ENCODE data around the gene TXNDC16.
A peak's percentile ranks its signal among the peaks of the same experiment; 100 is the strongest.
"Not testable (repeated sequence)": the region's sequence is repeated elsewhere in the genome, so short reads cannot be mapped to it uniquely, and the experiment has no call there.

Gene TXNDC16

DNA sequence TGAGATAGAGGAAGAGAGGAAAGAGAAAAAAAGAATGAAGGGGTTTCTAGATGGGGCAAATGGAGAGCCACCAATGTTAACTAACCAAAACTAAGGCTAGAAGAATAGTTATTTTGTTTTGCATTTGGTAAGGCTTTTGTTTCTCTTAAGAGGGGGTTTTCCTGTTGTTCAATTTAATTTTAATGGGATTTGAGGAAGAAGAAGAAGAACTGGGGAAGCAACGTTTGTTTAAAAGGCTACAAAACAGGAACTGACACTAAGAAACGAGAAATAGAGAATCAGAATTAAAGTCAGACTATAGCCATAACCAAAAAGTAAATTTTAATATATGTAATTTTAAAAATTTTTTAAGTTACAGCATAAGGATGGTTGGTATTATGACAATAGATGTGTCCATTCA is 13.7 kb downstream of the TXNDC16 start:
- no peak for DNase-seq (ENCODE audit: low read depth)

DNA sequence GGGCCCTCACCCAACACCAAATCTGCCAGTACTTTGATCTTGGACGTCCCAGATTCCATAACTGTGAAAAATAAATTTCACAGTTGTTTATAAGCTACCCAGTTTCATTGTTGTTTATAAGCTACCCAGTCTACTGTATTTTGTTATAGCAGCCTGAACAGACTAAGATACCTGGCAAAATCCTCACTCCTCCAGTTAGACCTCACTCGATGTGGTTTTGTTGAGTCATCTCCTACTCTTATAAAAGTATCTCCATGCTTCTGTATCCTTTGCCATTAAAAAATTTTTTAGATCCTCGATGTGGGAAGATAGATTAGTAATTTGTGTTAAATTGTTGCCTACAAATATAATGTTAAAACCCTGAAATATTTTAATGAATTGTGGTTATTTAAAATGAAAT is 16.0 kb downstream of the TXNDC16 start:
- no peak for DNase-seq (ENCODE audit: low read depth)

DNA sequence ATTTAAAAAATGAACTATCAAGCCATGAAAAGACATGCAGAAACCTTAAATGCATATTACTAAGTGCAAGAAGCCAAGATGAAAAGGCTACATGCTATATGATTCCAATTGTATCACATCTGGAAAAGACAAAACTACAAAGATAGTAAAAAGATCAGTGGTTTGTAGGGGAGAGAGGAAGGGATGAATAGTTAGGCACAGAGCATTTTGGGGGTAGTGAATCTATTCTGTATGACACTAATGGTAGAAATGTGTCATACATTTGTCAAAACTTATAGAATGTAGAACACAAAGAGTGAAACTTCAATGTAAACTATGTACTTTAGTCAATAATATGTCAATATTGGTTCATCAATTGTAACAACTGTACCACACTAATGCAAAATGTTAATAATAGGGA is 20.8 kb downstream of the TXNDC16 start:
- DNase-seq (ENCODE audit: low read depth): no peak

DNA sequence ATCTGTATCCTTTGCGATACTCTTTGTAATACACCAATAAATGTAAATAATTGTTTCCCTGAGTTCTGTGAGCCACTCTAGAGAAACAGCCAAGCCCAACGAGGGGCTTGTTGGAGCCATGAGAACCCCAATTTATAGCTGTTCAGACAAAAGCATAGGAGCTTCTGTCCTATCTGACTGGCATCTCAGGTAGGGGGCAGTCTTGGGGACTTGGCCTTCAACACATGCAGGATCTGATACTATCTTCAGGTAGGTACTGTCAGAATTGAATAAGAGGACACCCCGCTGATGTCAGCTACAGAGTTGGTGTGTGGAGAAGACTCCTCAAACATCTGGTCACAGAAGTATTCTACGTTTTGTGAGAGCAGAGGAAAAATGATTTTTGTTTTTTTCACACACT is 25.3 kb downstream of the TXNDC16 start:
- DNase-seq (ENCODE audit: low read depth): no peak

DNA sequence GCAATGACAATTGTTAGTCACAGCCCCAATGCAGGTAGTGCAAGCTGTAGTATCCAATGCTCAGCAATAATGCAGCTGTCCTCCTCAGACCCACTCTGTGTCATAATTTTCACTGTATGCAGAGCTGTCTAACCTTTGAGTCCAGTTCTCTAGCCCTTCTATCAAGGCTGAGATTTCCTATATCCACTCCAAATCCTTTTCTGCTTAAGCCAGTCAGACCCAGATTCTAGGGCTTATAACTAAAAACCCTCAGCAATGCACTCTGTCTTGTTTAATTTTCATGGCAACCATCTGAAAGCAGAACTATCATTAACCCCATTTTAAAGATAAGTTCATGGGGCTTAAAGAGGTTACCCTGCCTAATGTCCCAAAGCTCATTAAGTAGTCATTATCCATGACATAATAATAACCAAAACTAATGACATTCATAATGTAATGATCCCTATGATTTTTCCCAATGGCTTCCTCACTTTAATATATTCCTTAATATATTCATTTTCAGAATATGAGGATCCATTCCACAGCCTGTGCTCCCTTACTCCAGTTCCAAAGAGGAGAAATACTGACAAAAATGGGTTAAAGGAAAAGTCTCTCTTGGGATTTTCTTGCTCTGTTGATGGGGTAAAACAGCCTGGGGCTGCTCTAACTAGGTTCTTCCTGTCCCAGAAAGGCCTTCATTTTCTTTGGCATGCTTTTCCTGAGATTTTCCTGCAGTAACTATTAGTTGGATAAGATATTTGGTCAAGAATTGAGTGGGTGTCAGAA is 29.5 kb downstream of the TXNDC16 start:
- no peak for DNase-seq (ENCODE audit: low read depth)

DNA sequence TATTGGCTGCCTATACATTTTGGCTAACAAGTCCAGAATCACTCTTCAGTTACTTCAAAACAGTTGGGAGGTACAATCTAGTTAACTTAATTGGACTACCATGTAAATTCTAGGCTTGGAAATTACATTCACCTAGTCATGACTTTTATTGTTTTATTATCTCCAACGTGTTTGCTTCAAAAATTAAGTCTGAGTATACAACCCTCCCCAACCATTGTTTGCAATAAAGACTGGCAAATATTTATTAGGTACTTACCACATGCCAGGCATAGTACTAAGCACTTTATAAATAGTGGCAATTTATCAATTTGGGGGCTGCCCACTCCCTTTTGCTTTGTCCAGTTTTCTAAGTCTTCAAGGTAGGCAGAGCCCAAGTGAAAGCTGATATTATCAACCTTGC is 30.3 kb downstream of the TXNDC16 start:
- DNase-seq (ENCODE audit: low read depth): no peak

DNA sequence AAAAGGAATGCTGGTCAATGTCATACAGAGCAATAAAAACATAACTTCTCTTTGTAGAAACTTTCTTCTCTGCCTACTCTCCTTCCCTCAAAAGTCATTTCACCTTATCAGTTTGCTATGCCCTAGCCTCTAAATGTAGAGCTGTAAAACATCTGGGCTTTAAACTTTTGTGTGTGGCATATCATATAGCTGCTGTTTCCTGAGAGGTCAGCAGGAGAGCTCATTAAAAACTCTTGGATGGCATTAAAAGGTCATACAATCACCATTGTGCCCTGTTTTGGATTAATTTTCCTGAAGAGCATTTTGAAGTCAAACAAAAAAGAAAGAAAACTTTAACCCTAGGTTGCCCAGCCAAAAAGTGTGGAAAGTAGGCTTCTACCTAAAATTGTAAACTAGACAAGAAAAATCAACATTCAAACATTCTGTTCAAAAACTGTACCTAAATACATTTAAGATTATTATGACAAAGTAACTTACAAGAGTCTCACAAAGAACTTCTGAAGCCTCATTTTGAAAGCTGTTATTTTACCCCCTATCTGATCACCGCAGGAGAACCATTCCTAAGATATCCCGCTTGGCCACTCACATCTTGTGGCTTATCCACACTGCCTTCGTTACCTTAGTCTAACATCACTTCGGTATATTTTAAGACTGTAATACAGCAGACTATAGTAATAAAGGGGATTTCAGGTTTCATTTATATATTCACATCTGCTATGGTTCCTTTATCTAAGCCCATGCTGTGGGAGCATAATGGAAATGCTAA is 38.1 kb downstream of the TXNDC16 start:
- DNase-seq (ENCODE audit: low read depth): no peak

DNA sequence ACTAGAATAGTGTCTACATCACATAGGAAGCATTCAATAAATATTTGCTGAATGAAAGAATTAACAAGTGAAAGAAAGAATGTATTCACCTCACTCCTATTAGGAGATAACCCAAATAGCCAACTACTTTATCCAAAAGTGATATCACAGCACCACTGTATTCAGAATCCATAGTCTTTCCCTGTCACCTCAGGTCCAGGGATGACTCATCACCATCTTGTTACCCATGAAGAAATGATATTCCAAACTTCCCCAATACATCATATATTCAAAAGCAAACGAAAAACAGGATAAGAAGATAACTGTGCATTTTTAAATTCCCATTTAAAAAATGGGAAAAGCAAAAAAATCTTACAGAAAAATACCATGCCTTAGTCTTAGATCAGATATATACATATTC is 39.1 kb downstream of the TXNDC16 start:
- DNase-seq (ENCODE audit: low read depth): no peak

DNA sequence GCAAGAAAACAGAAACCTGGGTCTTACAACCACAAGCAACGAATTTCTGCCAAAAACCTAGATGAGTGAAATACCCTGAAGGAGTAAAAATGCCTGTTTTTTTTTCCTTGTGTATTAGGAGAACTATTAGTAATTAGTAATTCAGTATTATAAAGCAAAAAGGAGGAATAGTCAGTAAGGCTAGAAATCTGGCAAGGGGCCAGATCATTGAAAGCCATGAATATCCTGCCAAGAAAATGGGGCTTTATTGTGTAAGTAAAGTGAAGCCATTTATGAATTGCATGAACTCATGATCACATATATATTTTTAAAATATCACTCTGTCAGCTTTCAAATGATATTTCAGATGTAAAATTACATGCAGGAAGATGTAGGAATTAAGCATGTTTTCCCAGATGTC is 57.9 kb downstream of the TXNDC16 start:
- no peak for DNase-seq (ENCODE audit: low read depth)

DNA sequence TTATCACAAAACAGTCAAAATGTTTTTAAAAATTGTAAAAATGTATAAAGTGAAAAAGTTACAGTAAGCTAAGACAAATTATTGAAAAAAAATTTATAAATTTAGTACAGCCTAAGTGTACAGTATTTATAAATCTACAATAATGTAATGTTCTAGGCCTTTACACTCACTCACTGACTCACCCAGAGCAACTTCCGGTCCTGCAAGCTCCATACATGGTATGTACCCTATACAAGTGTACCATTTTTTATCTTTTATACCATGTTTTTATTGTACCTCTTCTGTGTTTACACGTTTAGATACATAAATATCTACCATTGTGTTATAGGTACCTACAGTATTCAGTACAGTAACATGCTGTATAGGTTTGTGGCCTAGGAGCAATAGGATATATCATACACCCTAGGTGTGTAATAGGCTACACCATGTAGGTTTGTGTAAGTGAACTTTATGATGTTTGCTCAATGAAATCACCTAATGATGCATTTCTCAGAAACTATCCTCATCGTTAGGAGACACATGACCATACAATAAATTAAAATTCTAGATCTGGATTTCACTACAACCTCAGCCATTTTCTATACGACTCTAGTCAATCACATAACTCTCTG is 66.8 kb downstream of the TXNDC16 start:
- DNase-seq (ENCODE audit: low read depth): peak; percentile 32

DNA sequence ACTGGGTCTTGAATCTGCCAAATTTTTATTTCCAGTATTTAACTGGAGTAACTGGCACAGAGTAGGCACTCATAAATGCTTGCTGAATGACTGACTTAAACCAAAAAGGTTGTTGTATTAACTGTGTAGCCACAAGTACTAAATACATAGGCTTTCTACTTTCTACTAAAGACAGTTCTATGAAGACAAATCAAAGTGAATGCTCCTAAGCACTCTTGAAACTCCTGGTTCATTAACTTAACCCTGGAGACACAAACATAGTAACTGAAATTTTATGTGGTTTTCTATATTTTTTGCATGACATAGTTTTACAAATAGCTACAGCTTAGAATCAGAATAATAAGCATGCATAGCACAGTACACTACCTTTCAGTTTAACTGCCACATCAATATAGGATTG is 70.4 kb downstream of the TXNDC16 start:
- no peak for DNase-seq (ENCODE audit: low read depth)

DNA sequence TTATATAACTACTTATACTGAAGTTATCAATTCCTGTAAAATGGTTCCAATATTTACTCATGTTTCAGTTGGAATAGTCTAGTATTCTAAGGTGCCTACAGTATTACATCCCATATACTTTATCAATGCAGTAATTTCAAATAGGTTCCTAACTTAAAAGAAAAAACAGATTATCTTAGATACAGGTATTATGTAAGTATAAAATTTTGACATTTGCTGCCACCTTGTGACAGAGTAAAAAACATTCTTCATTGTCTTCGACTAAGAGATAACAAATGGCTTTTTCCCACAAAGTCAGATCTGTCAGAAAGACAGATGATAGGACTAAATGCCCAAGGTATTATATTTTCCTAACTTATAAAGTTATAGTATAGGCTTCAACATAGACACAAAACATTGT is 78.7 kb downstream of the TXNDC16 start:
- peak; percentile 62 for DNase-seq (ENCODE audit: low read depth)

DNA sequence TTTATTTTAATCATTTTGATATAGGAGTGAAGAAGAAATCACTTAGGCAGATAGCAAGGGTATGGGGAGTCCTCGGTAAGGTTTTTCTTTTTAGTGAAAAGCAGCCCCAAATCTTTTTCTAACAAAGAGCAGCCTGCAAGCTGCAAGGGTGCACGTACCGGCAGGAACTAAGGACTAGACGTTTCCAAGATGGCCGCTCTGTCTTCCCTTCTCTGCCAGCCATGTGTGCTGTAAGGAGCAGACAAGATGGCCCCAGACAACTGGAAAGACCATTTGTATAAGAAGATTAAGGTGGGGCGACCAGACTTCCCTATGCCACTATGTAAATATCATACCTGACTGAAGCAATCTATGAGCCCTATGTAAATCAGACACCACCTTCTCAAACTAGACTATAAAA is 79.6 kb downstream of the TXNDC16 start:
- no peak for DNase-seq (ENCODE audit: low read depth)

DNA sequence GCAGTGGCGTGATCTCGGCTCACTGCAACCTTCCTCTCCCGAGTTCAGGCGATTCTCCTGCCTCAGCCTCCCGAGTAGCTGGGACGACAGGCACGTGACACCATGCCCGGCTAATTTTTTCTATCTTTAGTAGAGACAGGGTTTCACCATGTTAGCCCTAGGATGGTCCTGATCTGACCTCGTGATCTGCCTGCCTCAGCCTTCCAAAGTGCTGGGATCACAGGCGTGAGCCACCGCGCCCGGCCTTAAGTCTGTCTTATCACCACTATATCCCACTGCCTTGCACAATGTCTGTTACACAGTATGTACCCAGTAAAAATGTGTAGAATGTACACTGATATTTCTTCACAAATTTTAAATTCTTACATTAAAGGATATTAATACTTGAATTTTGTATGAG is 80.1 kb downstream of the TXNDC16 start:
- DNase-seq (ENCODE audit: low read depth): not testable (repeated sequence)

DNA sequence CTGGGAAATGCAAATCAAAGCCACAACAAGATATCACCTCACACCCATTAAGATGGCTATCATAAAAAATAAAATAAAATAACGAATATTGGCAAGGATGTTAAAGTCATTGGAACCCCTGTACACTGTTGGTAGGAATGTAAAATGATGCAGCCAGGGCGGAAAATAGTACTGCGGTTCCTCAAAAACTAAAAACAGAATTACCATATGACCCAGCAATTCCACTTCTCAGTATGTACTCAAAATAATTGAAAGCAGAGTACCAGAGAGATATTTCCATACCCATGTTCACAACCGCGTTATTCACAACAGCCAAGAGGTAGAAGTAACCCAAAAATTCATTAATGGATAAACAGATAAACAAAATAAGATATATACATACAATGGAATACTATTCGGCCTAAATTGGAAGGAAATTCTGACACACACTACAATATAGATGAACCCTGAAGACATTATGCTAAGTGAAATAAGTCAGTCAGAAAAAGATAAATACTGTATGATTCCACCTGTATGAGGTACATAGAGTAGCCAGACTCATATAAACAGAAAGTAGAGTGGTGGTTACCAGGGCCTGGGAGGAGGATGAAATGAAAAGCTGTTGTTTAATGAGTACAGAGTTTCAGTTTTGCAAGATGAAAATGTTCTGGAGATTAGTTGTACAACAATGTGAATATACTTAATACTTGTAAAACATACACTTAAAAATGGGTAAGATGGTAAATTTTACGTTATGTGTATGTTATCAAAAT is 84.6 kb downstream of the TXNDC16 start:
- no peak for DNase-seq (ENCODE audit: low read depth)

DNA sequence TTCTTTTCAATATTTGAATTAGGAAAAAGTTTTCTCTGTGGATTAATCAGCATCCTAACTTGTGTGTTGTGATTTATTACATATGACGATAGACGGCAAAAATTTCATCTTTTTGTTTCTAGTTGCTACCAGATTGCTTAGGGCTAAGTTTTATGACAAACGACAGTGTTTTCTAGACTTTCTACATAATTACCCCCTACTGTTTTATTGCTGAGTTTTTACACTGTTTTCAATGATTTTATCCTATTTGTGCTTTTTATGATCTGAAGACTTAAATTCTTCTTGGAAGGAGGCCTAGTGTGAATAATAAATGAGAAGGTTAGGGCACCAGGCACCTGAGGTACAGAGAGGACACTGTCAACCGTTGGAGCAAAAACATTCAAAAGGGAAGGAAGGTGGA is 88.1 kb downstream of the TXNDC16 start:
- no peak for DNase-seq (ENCODE audit: low read depth)

DNA sequence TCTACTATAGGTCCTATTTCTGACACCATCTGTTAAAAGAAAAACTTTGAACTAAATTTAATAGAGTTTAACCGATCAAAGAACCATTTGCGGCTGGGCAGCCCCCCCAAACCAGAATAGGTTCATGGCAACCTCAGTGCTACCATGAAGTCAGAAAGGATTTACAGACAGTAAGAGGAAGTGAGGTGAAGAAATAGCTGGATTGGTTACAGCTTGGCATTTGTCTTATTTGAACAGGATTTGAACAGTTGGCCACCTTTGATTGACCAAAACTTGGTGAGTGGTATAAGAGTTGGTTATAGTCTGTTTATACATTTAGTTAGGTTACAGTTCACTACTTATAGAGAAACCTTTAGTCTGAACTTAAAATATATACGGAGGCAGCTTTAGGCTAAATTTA is 88.9 kb downstream of the TXNDC16 start:
- no peak for DNase-seq (ENCODE audit: low read depth)

DNA sequence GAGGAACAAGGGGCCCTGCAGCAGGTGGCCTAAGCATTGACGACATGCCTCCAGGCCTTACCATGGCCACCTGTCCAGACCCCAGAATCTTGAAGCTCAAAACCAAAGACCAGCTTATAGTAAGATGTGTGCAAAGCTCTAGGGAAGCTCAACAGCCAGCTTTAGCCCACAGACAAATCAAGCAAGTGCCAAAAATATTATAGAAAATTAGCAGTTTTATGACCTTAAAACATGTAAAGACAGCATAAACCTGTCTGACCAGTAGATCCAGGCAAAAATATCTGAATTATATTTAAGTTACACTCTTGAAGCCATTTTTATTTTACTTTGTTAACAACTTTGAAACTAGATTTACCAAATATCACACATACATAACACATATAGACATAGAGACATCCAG is 90.6 kb downstream of the TXNDC16 start:
- no peak for DNase-seq (ENCODE audit: low read depth)

DNA sequence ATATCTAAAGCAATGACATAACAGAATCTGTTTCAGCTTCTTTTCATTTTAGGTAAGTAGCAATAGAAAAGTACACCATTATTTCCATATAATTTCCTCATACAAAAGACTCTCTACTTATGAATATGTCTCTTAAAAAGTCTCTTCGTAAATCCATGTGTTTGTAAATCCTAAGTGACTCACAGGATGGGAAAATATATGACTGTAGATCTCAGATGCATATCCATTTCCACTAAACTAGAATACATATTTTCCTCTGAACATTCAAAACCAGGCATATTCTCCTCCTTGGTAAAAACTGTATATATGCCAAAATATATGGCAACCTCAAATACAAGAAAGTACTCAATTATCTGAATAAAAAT is 93.6 kb downstream of the TXNDC16 start:
- peak; percentile 78 for DNase-seq (ENCODE audit: low read depth)

DNA sequence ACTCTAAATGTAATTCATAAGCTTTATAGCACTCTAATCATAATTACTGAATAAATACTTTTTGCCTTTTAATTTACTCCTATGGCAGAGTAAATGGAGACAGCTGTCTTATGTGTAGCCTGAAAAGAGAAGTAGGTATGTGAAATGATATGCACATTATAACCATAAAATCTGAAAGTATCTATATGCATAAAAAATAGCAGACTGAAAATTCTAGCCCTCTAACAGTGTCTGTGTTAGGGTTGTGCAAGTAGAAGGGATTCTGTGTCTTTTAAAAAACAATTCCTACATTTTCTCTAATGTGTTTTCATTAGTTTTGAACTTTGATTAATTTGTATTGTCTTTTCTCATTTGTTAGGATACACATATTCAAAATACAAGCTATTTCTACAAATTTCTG is 94.9 kb downstream of the TXNDC16 start:
- no peak for DNase-seq (ENCODE audit: low read depth)

DNA sequence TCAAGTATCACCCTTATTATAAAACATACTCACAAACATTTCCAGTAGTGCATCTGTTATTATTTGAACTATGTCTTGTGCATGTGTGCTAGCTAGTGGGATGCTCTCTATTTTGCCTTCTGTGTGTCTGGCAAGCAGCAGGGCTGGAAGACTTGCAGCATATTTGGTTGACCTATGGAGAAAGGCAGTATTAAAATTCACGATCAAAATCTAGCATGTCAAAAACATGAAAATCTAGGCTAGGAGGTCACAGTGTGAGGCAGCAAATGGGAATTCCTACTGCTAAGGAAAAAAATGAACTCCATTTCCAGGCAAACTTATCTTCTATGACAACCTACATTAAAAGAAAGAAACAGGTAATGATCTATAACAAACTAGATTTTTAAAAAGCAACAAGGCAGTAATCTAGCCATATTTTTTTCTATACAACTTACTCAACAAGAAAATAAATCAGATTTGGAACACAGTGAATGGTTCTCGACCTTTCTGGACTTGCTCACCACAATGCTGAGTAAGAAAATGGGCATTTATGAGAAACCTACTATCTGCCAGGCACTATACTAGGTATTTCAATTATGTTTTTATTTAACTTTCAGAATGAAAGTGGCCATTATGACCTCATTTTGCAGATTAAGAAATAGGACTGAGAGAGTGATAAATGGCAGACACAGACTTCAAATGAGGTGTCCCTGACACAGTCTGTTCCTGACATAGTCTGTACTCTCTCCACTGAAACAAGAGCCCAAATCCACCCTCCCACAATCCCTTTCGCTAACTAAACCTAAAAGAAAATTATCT is 96.8 kb downstream of the TXNDC16 start:
- DNase-seq (ENCODE audit: low read depth): peak; percentile 78

DNA sequence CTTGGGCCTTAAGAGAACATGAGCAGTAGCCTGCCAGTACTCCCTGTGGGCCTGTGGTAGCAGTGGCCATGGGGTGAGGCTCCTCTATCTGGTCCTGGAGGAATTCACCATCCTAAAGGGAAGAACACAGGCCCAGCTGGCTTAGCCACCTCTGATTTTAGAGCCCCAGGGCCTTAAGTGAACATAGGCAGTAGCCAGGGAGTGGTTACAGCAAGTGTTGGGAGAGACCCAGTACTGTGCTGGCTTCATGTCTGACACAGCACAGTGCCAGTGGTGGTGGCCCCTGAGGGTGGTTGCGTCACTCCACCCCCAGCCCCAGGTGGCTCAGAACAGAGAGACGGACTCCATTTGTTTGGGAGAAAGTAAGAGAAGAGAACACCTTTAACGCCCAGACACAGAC is 105.1 kb downstream of the TXNDC16 start:
- DNase-seq (ENCODE audit: low read depth): no peak

All from ELR (cell line).